ENCODE measurements around the gene SLC8A1.

SLC8A1 gene

GRCh38 chr2:40380721-40381120, 71.2 kb downstream of the SLC8A1 start:
- DNase-seq = no peak

- no peak for DNase-seq
These were observed 71.8 kb downstream of the SLC8A1 start for GRCh38 chr2:40380041-40380440.

- DNase-seq = no peak
These were observed 77.2 kb downstream of the SLC8A1 start for GRCh38 chr2:40374543-40375240.

GRCh38 chr2:40373111-40373510, 78.8 kb downstream of the SLC8A1 start:
- no peak for DNase-seq

GRCh38 chr2:40372283-40372985, 79.5 kb downstream of the SLC8A1 start:
- peak in 1 of 2 experiments; percentile 43 for DNase-seq

- no peak for DNase-seq
These were observed 80.2 kb downstream of the SLC8A1 start for GRCh38 chr2:40371525-40372282.

- no peak for DNase-seq
These were observed 81.9 kb downstream of the SLC8A1 start for GRCh38 chr2:40370007-40370395.

- DNase-seq = no peak
These were observed 82.5 kb downstream of the SLC8A1 start for GRCh38 chr2:40369267-40370006.

- DNase-seq = no peak
These were observed 84.2 kb downstream of the SLC8A1 start for GRCh38 chr2:40367652-40368051.

GRCh38 chr2:40367032-40367431, 84.9 kb downstream of the SLC8A1 start:
- DNase-seq = no peak

- no peak for DNase-seq
These were observed 87.6 kb downstream of the SLC8A1 start for GRCh38 chr2:40364151-40364874.

- DNase-seq = no peak
These were observed 88.3 kb downstream of the SLC8A1 start for GRCh38 chr2:40363631-40364030.

GRCh38 chr2:40363231-40363630, 88.7 kb downstream of the SLC8A1 start:
- DNase-seq = no peak

- DNase-seq = no peak
These were observed 90.4 kb downstream of the SLC8A1 start for GRCh38 chr2:40361478-40361877.

GRCh38 chr2:40360652-40361051, 91.2 kb downstream of the SLC8A1 start:
- no peak for DNase-seq

GRCh38 chr2:40359811-40360210, 92.1 kb downstream of the SLC8A1 start:
- no peak for DNase-seq

- no peak for DNase-seq
These were observed 93.1 kb downstream of the SLC8A1 start for GRCh38 chr2:40358783-40359182.

GRCh38 chr2:40357667-40358066, 94.2 kb downstream of the SLC8A1 start:
- DNase-seq = no peak

GRCh38 chr2:40355451-40355850, 96.4 kb downstream of the SLC8A1 start:
- no peak for DNase-seq

- no peak for DNase-seq
These were observed 98.7 kb downstream of the SLC8A1 start for GRCh38 chr2:40353231-40353630.

GRCh38 chr2:40352703-40353099, 99.2 kb downstream of the SLC8A1 start:
- DNase-seq = no peak

GRCh38 chr2:40352041-40352702, 99.7 kb downstream of the SLC8A1 start:
- DNase-seq = no peak

Data from NCI-H187 (cell line).